B cell (primary cell): ENCODE data around the gene WDR1.

Experiments used
- EZH2 ChIP-seq: IDR thresholded peaks from 2 replicates; pipeline ENCODE4 v1.6.1; 2012; ENCODE audit warnings: borderline replicate concordance, low read depth, mild to moderate bottlenecking, moderate library complexity, low read length; ENCODE audit not compliant: insufficient read depth, poor library complexity, severe bottlenecking
- TF ChIP-seq, protein P1 (sequence below): fragments of 200-600 bp; IDR thresholded peaks from one replicate; pipeline ENCODE4 v1.8.0; 2022; ENCODE audit warnings: antibody characterized with exemption, mild to moderate bottlenecking

DNA sequence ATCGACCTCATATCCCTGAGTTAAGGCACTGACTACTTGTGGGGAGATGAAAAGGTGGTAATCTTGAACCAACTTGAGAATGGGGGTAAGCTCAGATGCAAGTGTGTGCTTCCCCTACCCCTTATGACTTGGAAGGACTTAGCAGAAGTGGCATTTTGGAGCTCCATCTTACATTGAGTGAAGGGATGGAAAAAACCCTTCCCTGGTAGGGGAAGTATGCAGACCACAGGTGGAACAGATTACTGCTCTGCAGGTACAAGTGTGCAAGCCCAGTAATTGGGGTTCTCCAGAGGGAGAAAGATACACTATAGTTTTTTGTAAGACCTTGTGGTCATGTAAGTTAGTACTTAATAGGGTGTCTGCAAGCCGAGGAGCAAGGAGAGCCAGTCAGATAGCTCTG lies 12.2 kb upstream of the WDR1 start:
- TF ChIP-seq, protein P1, sequence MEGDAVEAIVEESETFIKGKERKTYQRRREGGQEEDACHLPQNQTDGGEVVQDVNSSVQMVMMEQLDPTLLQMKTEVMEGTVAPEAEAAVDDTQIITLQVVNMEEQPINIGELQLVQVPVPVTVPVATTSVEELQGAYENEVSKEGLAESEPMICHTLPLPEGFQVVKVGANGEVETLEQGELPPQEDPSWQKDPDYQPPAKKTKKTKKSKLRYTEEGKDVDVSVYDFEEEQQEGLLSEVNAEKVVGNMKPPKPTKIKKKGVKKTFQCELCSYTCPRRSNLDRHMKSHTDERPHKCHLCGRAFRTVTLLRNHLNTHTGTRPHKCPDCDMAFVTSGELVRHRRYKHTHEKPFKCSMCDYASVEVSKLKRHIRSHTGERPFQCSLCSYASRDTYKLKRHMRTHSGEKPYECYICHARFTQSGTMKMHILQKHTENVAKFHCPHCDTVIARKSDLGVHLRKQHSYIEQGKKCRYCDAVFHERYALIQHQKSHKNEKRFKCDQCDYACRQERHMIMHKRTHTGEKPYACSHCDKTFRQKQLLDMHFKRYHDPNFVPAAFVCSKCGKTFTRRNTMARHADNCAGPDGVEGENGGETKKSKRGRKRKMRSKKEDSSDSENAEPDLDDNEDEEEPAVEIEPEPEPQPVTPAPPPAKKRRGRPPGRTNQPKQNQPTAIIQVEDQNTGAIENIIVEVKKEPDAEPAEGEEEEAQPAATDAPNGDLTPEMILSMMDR: no peak
- TF ChIP-seq EZH2: no peak
